HEK293T (cell line): ENCODE data around the gene HLA-DMB.

Source experiments
- ARNT ChIP-seq: fragments of 450-650 bp; IDR thresholded peaks from 2 replicates; pipeline ENCODE4 v1.6.1; 2017; ENCODE audit warnings: mild to moderate bottlenecking
- BHLHE40 ChIP-seq: fragments of 450-650 bp; IDR thresholded peaks from 2 replicates; pipeline ENCODE4 v1.6.1; 2016; ENCODE audit warnings: mild to moderate bottlenecking, moderate library complexity, borderline replicate concordance
- CTBP1 ChIP-seq: fragments of 450-650 bp; IDR thresholded peaks from 2 replicates; pipeline ENCODE4 v1.6.1; 2016; ENCODE audit warnings: borderline replicate concordance
- FOXK2 ChIP-seq: fragments of 450-650 bp; IDR thresholded peaks from 2 replicates; pipeline ENCODE4 v1.6.1; 2016; ENCODE audit warnings: mild to moderate bottlenecking
- FOXM1 ChIP-seq: fragments of 450-650 bp; IDR thresholded peaks from 2 replicates; pipeline ENCODE4 v1.6.1; 2017; ENCODE audit warnings: mild to moderate bottlenecking, borderline replicate concordance
- HDGF ChIP-seq: fragments of 450-650 bp; IDR thresholded peaks from 2 replicates; pipeline ENCODE4 v1.6.1; 2017; ENCODE audit warnings: antibody characterized with exemption, borderline replicate concordance
- L3MBTL2 ChIP-seq: fragments of 450-650 bp; conservative IDR thresholded peaks from 2 replicates; pipeline ENCODE4 v1.6.1; 2016; ENCODE audit warnings: mild to moderate bottlenecking
- LEF1 ChIP-seq: fragments of 450-650 bp; IDR thresholded peaks from 2 replicates; pipeline ENCODE4 v1.6.1; 2017; ENCODE audit warnings: mild to moderate bottlenecking, borderline replicate concordance
- NFRKB ChIP-seq: fragments of 450-650 bp; IDR thresholded peaks from 2 replicates; pipeline ENCODE4 v1.6.1; 2016; ENCODE audit warnings: mild to moderate bottlenecking, moderate library complexity
- SP1 ChIP-seq: fragments of 450-650 bp; IDR thresholded peaks from 2 replicates; pipeline ENCODE4 v1.6.1; 2017
- SUZ12 ChIP-seq: fragments of 450-650 bp; IDR thresholded peaks from 2 replicates; pipeline ENCODE4 v1.6.1; 2016; ENCODE audit warnings: mild to moderate bottlenecking
- TARDBP ChIP-seq: fragments of 450-650 bp; IDR thresholded peaks from 2 replicates; pipeline ENCODE4 v1.6.1; 2016
- TF ChIP-seq, protein P1 (sequence below): fragments of 450-650 bp; IDR thresholded peaks from 2 replicates; pipeline ENCODE4 v1.6.1; 2016

DNA sequence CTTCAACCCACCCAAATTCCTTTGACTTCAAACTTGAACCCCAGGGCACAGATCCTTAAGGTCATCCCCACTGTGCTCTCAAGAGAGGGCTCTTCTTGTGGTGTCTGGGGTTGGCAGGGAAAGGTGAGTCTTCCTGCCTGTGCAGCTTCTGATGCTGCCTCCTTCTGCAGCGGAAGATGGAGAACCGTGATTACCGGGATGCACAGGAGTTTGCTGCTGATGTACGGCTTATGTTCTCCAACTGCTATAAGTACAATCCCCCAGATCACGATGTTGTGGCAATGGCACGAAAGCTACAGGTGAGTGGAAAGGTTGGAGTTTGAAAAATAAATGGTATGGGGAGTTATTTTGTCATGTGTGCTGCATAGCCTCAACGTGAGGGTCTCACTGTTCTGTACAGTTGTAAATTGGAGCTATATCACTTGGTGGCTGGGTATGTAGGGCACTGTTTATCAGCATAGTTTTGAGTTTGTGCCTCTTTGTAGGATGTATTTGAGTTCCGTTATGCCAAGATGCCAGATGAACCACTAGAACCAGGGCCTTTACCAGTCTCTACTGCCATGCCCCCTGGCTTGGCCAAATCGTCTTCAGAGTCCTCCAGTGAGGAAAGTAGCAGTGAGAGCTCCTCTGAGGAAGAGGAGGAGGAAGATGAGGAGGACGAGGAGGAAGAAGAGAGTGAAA lies 36.6 kb upstream of the HLA-DMB start:
- no peak for TF ChIP-seq CTBP1
- TF ChIP-seq SP1: no peak
- TF ChIP-seq BHLHE40: no peak
- no peak for TF ChIP-seq FOXK2
- no peak for TF ChIP-seq ARNT
- no peak for TF ChIP-seq SUZ12
- no peak for TF ChIP-seq TARDBP
- TF ChIP-seq HDGF: no peak
- TF ChIP-seq L3MBTL2: no peak
- no peak for TF ChIP-seq FOXM1
- TF ChIP-seq, protein P1, sequence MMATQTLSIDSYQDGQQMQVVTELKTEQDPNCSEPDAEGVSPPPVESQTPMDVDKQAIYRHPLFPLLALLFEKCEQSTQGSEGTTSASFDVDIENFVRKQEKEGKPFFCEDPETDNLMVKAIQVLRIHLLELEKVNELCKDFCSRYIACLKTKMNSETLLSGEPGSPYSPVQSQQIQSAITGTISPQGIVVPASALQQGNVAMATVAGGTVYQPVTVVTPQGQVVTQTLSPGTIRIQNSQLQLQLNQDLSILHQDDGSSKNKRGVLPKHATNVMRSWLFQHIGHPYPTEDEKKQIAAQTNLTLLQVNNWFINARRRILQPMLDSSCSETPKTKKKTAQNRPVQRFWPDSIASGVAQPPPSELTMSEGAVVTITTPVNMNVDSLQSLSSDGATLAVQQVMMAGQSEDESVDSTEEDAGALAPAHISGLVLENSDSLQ: no peak
- no peak for TF ChIP-seq NFRKB
- TF ChIP-seq LEF1: no peak
